HG03064 (cell line): ENCODE data around the gene TNFRSF4.
"Not testable (repeated sequence)": the region's sequence is repeated elsewhere in the genome, so short reads cannot be mapped to it uniquely, and the experiment has no call there.

Experiments
- ATAC-seq: cut with Tn5 transposase; IDR thresholded peaks from one replicate; pipeline ENCODE4 v1.9.1; 2021; ENCODE audit warnings: low read depth; ENCODE audit not compliant: unreplicated experiment

The TNFRSF4 gene

DNA sequence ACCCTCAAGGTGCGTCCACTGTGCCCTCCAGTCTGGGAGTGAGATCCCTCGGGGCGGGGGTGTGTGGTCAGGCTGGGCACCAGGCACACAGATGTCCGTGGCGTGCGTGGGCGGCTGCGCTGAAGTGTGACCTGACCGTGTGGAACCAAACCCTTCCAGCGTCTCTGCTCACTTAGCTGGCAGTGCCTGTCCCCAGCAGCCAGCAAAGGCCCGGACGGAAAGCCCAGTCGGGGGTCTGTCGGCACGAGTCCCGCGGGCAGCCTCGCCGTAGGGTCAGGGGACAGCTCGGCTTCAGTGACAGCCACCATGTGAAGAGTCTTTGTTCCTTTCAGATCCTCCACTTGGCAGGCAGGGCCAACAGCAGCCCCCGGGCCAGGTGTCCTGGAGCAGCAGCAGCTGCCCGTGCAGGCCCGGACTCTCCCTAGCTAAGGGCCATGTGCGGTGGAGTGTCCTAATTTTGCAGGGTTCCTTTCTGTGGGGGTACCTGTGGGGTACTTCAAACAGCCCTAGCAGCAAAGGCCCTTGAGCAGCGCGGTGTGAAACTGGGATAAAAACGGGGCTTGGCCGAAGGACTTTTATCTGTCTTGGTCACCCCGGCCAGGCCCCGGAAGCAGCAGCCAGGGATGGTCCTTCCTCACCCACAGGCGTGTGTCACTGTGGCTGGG, 28.7 kb downstream of the TNFRSF4 start:
- no peak for ATAC-seq

DNA sequence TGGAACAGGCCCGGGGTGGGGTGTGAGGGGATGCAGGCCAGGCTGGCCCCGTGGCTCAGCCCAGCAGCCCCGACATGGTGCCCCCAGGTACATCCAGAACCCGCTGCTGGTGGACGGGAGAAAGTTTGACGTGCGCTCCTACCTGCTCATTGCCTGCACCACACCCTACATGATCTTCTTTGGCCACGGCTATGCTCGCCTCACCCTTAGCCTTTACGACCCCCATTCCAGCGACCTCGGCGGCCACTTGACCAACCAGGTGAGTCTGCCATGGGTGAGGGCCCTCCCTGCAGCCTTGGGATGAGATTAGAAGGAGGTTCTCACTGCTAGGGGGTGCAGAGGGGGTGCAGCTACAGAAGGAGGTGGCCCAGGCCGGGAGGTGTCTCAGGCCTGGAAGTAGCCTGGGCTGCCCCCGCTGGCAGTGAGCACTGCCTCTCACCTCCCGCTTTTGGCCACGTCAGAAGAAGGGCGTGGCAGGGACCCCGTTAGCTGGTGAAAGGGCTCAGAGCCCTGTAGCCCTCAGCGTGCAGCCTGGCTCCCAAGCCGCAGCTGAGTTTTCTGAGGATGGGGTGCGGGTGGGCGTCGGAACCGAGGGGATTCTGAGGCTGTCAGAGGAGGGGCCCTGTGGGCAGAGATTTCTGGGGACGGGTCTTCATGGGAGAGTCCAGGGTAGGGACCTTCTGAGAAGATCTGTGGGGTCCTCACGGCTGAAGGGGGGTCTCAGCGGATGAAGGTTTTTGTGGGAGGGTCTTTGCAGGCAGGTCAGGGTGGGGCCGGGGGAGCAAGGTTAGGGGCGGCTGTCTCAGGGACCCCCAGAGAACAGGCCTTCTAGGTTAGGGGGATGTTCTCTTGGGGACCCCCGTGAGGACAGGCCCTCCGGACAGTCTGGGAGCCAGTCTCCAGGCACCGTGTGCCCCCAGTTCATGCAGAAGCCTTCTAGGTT, 29.8 kb downstream of the TNFRSF4 start:
- no peak for ATAC-seq

DNA sequence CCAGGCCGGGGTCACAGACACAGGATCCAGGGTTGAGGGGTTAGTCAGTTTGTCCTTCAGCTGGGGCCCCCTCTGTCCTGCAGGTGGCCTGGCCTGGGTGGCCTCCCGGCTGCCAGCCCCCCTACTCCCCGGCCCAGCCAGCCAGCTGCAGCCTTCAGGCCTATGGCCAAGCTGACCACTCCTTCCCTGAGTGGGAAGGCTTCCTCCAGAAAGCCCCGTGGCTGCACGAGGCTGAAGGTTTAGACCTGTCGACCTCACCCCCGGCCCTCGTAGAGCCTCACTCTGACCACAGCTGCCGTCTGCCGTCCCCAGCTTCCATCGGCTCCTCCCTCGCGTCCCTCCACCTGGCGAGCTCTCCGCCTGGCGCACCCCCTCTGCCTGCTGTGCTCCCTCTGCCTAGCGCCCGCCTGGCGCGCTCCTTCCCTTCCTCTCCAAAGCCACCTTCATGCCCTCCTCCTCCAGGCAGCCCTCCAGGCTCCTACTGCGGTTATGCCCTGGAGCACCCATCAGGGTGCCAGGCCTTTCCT, 30.7 kb downstream of the TNFRSF4 start:
- ATAC-seq: no peak

DNA sequence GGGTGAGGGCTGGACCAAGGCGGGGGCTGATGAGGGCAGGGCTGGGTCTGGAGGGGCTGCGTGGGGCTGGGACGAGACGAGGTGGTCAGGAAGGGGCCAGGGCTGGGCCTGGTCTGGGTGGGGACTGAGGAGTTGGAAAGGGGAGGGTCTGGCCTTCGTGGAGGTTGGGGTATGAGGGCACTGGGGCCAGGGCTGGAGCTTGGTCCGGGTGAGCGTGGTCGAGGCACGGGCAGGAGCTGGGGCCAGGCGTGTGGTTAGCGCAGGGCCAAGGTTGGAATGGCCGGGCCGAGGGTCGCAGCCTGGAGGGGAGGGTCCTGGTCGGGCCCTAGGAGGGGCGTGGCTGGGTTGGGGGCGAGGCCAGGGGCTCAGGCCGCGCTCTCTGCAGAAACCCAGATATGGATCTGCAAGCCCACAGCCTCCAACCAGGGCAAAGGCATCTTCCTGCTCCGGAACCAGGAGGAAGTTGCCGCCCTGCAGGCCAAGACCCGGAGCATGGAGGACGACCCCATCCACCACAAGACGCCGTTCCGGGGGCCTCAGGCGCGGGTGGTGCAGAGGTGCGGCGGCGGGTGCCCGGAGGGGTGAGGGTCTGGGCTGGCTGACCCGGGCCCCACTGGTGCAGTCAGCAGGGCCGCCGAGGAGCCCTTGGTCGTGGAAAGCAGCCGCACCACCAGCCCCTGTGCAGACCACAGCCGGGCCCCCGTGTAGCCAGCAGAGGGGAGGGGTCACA, 31.3 kb downstream of the TNFRSF4 start:
- ATAC-seq: no peak

DNA sequence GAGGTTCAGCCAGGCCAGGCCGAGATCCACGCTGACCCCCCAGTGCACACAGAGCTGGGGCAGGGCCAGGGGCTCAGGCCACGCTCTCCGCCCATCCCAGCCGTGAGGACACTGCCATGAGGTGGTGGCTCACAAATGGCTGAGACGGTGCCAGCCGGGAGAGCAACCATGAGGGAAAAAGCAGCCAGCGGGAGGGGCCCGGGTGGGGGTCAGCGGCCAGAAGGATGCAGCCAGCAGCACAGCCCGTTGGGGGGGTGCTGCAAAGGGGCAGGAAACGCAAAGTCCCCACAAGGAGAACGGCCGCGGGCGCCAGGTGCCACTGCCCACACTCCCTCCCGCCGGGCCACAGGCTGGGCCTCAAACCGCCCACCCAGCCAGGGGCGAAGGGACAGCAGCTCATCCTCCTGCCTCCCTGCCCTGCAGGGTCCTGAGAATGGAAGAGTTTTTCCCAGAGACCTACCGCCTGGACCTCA, 32.0 kb downstream of the TNFRSF4 start:
- no peak for ATAC-seq

DNA sequence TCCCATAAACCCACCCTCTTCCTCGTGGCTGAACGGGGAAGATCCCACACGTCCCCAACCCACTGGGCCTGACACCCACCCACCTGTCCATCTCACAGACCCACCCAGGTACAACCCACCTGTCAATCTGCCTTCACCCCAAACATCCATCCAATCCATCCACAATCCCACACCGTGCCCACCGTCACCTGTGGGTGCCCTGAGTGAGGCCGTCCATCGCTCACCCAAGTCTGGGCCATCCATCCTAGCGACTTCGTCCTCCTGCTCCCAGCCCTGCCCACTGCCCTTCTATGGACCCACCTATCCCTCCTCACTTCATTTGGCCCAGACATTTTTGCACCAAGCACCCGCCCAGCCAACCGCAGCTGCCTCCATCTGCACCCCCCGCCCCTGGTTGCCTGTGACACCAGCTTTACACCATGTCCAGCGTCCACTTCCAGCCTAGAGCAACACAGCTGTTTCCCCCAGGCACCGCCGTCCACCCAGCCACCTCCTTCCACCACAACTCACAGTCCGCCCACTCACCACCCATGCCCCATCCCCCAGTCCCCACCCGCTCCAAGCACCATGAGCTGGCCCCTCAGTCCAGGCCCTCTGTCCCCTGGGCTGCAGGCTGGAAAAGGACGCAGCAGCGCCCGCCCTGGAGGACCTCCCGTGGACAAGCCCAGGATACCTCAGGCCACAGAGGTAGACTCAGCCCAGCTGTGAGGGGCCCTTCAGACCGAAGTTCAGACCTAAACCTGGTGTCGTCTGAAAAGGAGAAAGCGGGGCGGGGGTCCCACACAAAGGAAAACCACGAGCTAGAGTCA, 32.6 kb downstream of the TNFRSF4 start:
- no peak for ATAC-seq

DNA sequence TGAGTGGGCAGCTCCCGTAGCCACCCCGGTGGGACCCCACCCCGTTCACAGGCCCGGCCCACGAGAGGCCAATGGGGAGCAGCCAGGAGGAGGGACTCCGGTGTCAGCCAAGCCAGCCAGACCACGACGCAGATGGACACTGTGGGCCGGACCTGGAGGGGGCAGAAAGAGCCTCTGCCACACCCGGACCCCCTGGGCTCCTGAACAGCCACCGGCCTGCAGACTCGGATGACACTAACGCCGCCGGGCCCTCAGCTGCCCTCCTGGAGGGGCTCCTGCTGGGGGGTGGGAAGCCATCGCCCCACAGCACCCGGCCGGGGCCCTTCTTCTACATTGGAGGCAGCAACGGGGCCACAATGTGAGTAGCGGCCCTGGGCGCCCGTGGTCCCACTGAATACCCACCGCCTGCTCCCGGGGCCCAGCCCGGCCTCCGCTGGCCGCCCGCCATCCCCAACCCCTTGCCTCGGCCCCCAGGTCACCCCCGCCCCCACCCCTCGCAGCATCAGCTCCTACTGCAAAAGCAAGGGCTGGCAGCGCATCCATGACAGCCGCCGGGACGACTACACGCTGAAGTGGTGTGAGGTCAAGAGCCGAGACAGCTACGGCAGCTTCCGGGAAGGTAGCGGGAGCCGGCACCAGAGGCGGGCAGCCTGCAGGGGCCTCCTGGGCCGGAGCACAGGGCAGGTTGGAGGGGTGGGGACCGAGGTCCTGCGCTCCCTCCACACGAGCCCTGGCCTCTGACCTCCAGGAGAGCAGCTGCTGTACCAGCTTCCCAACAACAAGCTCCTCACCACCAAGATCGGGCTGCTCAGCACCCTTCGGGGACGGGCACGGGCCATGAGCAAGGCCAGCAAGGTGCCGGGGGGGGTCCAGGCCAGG, 33.7 kb downstream of the TNFRSF4 start:
- ATAC-seq: no peak

DNA sequence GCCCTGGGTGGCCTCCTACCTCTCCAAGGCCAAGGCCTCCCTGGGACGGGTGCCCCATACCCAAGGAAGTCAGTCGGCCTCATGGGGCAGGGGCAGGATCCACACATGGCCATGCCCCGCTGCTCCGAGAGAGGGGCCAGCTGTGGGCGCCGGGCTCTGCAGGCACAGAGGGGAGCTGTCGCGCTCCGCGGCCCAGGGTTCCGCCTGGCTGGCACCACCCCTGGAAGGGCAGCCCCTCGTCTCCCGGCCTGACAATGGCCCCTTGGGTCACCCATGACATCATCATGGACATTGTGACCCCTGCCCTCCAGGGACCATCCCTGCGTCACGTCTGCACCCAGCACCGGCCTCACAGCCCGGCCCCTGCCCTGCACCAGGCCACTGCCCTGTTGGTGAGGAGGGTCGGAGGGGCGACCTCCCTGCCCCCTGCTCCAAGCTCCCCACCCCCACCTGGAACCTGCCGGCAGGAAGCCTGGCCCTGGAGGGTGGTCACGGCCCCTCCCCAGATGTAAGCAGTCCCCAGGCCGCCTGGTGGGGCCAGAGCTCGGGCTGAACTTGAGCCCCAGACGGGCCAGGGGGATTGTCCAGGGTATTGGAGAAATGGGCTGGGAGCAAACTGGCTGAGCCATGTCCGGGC, 34.5 kb downstream of the TNFRSF4 start:
- ATAC-seq: no peak

DNA sequence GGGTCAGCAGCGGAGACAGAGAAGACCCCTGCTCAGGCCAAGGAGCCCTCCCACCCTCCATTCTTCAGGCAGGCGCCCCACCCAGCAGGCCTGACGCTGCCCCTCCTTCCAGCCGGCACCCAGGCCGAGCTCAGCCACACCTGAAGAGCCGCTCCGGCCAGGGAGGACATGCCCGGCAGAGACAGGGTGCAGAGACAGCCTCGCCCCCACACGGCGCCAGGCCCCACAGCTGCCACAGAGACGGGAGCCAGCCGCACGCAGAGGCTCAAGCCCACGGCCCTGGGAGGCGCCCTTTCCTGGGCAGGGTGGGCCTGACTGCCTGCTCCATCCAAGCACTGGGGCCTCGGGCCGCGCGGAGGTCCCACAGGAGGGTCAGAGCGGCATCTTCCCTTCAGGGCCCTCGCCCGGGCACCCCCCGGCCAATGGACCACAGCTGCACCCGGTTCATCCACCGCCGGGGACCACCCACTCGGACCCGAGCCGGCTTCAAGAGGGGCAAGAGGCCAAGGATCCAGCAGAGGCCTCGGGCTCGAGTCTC, 35.1 kb downstream of the TNFRSF4 start:
- no peak for ATAC-seq

DNA sequence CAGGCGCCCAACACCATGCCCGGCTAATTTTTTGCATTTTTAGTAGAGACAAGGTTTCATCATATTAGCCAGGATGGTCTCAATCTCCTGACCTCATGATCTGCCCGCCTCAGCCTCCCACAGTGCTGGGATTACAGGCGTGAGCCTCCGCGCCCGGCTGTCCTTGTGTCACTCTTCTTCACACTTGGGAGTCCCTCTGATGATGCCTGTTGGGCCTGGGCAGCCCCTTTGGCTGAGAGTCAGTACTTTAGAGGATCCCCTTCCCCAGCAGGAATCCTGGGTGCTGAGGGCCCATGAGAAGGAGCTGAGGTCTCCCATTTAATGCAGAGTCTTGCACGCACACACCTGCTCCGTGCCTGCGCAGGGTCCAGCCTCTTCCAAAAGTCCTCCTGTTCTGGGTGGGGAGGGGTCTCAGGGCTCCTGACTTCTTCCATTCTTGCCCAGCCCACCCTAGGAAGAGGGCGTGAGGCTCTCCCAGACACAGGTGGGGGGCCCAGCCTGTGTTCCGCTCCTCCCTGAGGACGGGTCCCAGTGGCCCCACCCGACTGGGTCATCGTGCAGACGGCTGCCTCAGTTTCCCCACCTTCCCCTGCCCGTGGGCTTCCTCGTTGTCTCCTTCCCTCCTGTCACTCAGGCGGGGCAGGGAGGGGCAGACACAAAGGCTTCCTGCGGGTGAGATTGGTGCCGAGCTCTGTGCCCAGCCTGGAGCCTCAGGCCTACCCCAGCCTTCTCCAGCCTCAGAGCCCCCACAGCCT, 36.3 kb downstream of the TNFRSF4 start:
- ATAC-seq: no peak

DNA sequence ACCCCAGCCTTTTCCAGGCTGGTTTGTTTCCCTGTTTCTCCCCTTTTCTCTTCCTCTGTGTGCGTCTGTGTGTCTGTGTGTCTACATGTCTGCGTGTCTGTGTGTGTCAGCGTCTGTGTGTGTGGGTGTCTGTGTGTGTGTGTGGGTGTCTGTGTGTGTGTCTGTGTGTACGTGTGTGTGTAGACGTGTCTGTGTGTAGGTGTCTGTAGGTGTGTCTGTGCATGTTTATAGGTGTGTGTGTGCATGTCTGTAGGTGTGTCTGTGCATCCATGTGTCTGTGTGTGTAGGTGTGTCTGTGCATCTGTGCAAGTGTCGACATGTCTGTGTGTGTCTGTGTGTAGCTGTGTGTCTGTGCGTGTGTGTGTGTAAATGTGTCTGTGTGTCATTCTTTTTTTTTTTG, 37.0 kb downstream of the TNFRSF4 start:
- no peak for ATAC-seq

DNA sequence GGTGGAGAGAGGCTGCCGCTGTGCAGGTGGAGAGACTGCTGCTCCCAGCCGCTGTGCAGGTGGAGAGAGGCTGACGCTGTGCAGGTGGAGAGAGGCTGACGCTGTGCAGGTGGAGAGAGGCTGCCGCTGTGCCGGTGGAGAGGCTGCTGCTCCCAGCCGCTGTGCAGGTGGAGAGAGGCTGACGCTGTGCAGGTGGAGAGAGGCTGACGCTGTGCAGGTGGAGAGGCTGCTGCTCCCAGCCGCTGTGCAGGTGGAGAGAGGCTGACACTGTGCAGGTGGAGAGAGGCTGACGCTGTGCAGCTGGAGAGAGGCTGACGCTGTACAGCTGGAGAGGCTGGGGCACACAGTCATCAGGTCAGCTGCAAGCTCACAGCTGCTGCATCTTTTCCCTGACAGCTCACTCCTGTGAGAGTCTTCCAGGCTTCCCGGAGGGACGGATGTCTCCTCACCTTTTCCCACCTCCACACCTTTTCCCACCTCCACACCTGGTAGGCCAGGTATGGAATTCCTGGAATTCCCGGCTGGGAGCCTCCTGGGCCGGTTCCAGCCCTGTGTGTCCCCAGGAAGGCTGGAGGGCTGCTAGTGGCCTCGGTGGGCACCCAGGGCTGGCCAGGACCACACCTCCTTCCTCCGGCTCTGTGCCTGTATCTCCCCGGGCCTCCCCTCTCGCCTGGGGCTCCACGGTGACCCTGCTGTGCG, 37.7 kb downstream of the TNFRSF4 start:
- not testable (repeated sequence) for ATAC-seq

DNA sequence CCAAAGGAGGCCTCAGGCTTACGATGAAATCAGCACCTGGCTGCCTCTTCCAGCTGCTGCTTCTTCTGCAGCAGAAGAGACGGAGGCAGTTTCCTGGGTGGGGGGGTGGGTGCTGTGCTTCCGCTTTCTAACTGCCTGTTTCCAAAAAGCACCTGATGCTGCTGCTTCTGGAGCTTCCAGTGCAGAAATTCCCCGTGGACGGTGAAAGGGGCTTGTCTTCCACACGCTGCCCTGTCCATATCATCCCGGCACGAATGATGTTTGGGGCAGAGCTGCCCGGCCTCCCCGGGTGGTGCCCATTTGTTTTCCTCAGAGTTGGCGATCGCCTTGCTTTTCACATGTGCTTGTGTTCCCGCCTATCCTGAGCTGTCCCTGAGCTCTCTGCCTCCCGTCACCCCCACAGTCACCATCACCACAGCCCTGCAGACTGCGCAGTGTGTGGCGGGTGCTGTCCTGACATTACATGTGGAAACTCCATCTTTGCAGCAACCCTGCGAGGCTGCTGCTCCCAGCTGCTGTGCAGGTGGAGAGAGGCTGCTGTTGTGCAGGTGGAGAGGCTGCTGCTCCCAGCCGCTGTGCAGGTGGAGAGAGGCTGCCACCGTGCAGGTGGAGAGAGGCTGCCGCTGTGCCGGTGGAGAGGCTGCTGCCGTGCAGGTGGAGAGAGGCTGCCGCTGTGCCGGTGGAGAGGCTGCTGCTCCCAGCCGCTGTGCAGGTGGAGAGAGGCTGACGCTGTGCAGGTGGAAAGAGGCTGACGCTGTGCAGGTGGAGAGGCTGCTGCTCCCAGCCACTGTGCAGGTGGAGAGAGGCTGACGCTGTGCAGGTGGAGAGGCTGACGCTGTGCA, 38.5 kb downstream of the TNFRSF4 start:
- no peak for ATAC-seq

DNA sequence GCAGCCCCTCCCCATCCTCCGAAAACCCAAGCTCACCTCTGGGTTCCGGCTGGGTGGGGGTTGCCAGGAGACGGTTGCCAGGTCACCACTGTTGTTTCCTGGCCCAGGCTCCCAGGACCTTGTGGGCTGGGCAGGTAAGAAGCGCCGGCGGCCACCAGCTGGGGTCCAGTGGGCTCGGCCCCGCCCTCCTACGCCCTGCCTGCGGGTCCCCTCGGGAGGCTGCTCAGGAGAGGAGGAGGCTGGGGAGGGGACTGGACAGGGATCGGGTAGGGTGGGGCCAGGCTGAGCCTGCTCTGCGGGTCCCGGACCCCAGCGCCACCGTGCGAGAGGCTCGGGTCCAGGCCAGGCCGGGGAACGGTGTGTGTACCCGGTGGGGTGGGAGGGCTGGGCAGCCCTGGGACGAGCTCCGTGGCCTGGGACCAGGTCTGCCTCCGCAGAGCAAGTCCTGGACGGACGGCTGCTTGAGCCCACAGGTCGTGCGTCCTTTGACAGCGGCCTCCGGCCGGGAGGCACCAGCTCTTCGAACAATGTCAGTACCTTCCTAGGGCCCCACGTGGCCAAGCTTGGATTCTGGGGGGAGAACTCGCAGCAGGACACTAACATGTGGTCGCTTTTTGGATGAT, 40.0 kb downstream of the TNFRSF4 start, which contains the start of gene TTLL10:
TSS of gene TTLL10 (plus strand) at position 88 of the 623 bp plus-strand sequence. CDS start 5,336 bp downstream, outside the sequence.
- ATAC-seq: no peak

DNA sequence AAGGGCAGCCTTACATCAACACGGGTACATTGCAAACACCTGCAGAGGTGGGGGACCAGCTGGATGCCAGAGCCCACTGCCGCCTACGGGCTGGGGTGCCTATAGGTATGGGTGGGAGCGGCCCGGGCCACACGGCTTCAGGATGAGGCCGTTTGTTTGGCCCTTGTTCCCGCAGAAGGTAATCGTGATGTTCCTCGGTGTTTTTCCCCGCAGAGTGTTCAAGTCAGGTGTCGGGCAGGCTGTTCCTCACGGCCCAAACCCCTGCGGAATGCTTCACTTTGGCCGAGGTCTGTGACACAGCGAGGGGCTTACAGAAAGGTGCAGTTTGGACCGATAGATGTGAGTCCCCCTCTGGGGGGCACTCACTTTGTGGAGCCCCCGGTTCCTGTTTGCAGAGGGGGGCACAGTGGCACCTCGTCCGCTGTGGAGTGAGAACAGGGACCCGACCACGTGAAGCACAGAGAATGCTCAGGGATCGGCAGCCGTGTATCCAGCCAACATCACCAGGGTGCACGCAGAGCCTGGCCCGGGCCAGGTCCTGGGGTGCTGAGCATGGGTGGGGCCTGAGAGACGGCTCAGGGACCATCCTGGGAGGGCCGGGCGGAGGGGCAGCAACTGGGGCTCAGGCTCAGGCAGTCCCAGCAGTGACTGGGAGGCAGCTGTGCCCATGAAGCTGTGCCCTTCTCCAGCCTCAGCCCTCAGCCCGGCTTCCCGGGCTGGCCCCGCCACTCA, 40.7 kb downstream of the TNFRSF4 start:
- ATAC-seq: no peak
